Suprapubic skin (tissue), 3 donors: ENCODE results near the gene CHN2.

Source experiments
- POLR2A ChIP-seq, 2 donors: fragments of 450-650 bp; IDR thresholded peaks; one replicate each; pipeline ENCODE4 v1.6.1; 2017; ENCODE audit warnings: antibody characterized with exemption in 2 of 2, mild to moderate bottlenecking in 2 of 2, moderate library complexity in 2 of 2
- TF ChIP-seq, protein P1 (sequence below), 2 donors: fragments of 200-600 bp in 1 of 2; fragments of 450-650 bp in 1 of 2; sonication (generic) in 1 of 2; IDR thresholded peaks; one replicate each; pipeline ENCODE4 v1.5.1; 2016 to 2019; ENCODE audit warnings: antibody characterized with exemption in 2 of 2, mild to moderate bottlenecking in 1 of 2, moderate library complexity in 1 of 2

DNA sequence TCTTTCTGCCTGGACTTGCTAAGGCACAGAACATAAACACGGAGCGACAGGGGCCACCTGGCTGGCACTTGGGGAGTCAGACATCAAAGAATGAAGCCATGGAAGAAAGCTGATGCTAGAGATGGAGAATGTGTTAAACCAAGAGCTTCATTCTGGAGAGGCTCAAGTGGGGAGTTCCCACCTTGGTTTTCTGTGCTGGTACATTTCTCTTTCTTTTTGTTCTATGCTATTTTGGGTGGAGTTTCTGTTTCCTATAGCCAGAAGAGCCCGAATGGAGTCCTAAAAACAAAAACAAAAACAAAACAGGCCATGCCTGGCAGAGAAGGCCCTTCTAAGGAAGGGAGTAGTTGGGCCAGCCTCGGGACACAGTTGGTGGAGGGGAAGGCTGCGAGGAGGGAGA lies 220.6 kb downstream of the CHN2 start:
- TF ChIP-seq, protein P1, sequence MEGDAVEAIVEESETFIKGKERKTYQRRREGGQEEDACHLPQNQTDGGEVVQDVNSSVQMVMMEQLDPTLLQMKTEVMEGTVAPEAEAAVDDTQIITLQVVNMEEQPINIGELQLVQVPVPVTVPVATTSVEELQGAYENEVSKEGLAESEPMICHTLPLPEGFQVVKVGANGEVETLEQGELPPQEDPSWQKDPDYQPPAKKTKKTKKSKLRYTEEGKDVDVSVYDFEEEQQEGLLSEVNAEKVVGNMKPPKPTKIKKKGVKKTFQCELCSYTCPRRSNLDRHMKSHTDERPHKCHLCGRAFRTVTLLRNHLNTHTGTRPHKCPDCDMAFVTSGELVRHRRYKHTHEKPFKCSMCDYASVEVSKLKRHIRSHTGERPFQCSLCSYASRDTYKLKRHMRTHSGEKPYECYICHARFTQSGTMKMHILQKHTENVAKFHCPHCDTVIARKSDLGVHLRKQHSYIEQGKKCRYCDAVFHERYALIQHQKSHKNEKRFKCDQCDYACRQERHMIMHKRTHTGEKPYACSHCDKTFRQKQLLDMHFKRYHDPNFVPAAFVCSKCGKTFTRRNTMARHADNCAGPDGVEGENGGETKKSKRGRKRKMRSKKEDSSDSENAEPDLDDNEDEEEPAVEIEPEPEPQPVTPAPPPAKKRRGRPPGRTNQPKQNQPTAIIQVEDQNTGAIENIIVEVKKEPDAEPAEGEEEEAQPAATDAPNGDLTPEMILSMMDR (IDR thresholded peaks at IDR 0.05) = no peak
- no peak for TF ChIP-seq POLR2A (IDR thresholded peaks at IDR 0.05)
